K562 (cell line): ENCODE data around the gene WDCP. TPM values are rescaled to one million over a fixed set of nuclear protein-coding genes. Genes with fewer than 3 reads are reported as not detected.
A peak's percentile ranks its signal among the peaks of the same experiment; 100 is the strongest.

Experiments
- ARID3A ChIP-seq: IDR thresholded peaks from 2 replicates; pipeline ENCODE4 v1.6.1; 2012; ENCODE audit warnings: low read depth, low read length, improper control_type of control experiment, borderline replicate concordance
- CBX1 ChIP-seq: sonication (generic); IDR thresholded peaks from 2 replicates; pipeline ENCODE4 v1.6.1; 2016; ENCODE audit warnings: antibody characterized with exemption, low read depth, mild to moderate bottlenecking
- CBX5 ChIP-seq: IDR thresholded peaks from 2 replicates; pipeline ENCODE4 v1.6.1; 2014; ENCODE audit warnings: low read depth, borderline replicate concordance
- HDGF ChIP-seq: fragments of 450-650 bp; IDR thresholded peaks from 2 replicates; pipeline ENCODE4 v1.6.1; 2016
- HNRNPL ChIP-seq: fragments of 200-400 bp; formaldehyde crosslinking; IDR thresholded peaks from 2 replicates; pipeline ENCODE4 v1.6.1; 2017; ENCODE audit warnings: low read depth, mild to moderate bottlenecking, low read length
- MYNN ChIP-seq, 2 experiments: sonication (generic); formaldehyde crosslinking in 1 of 2; IDR thresholded peaks; 2 replicates each; pipeline versions ENCODE4 v1.5.0 to v1.6.1; 2016 to 2020; ENCODE audit warnings: antibody characterized with exemption in 1 of 2, missing genetic modification reagents in 1 of 2
- PHTF2 ChIP-seq: fragments of 250-450 bp; sonication (Bioruptor Pico); IDR thresholded peaks from 2 replicates; pipeline ENCODE4 v1.5.0; 2021; ENCODE audit warnings: mild to moderate bottlenecking
- RBBP5 ChIP-seq: fragments of 200-600 bp; sonication (generic); IDR thresholded peaks from 2 replicates; pipeline ENCODE4 v1.6.1; 2012; ENCODE audit warnings: borderline replicate concordance, mild to moderate bottlenecking, low read length, control low read depth, inconsistent platforms; ENCODE audit not compliant: insufficient read depth, poor library complexity, severe bottlenecking
- SMARCC2 ChIP-seq: fragments of 450-650 bp; IDR thresholded peaks from 2 replicates; pipeline ENCODE4 v1.6.1; 2017; ENCODE audit warnings: antibody characterized with exemption, moderate library complexity, mild to moderate bottlenecking, low read depth
- SPI1 ChIP-seq: IDR thresholded peaks from 2 replicates; pipeline ENCODE4 v1.6.1; 2011; ENCODE audit warnings: low read depth, low read length, control low read depth, borderline replicate concordance
- ZBTB11 ChIP-seq, 3 experiments: fragments of 200-800 bp in 1 of 3; fragments of 250-450 bp in 1 of 3; fragments of 450-650 bp in 1 of 3; sonication (Bioruptor Pico) in 1 of 3; sonication (Bioruptor generic) in 1 of 3; formaldehyde crosslinking in 1 of 3; IDR thresholded peaks; 2 replicates each; pipeline versions ENCODE4 v1.6.1 to v1.8.0; 2016 to 2022; ENCODE audit warnings: mild to moderate bottlenecking in 2 of 3, missing genetic modification characterization in 2 of 3, missing compliant biosample characterization in 1 of 3, moderate library complexity in 1 of 3
- ZBTB5 ChIP-seq: fragments of 450-650 bp; IDR thresholded peaks from 2 replicates; pipeline ENCODE4 v1.6.1; 2017; ENCODE audit warnings: antibody characterized with exemption
- ZNF197 ChIP-seq: fragments of 200-800 bp; sonication (Bioruptor generic); IDR thresholded peaks from 2 replicates; pipeline ENCODE4 v1.6.1; 2016; ENCODE audit warnings: low read depth, missing genetic modification characterization, missing compliant biosample characterization
- ZNF24 ChIP-seq: fragments of 450-650 bp; IDR thresholded peaks from 2 replicates; pipeline ENCODE4 v1.6.1; 2016
- ZNF512 ChIP-seq: IDR thresholded peaks from 2 replicates; pipeline ENCODE4 v1.6.1; 2016; ENCODE audit warnings: missing genetic modification characterization, missing compliant biosample characterization
- ZNF699 ChIP-seq: fragments of 250-450 bp; sonication (Bioruptor Pico); IDR thresholded peaks from 2 replicates; pipeline ENCODE4 v1.8.0; 2021; ENCODE audit warnings: mild to moderate bottlenecking, moderate library complexity; ENCODE audit not compliant: insufficient replicate concordance
- ZNF707 ChIP-seq: fragments of 250-450 bp; sonication (Bioruptor Pico); conservative IDR thresholded peaks from 2 replicates; pipeline ENCODE4 v1.8.0; 2022; ENCODE audit warnings: inconsistent platforms, mild to moderate bottlenecking, moderate library complexity
- ZNF717 ChIP-seq: fragments of 250-450 bp; sonication (Bioruptor Pico); IDR thresholded peaks from 2 replicates; pipeline ENCODE4 v1.5.0; 2021
- polyA plus RNA-seq, 8 experiments: library from polyadenylated mRNA; depleted of rRNA in 4 of 8; stranded (reverse) in 5 of 8; unstranded in 3 of 8; fragments of >200 nt; fragmentation: Nextera tagmentation in 2 of 8; fragmentation: Illumina TruSeq in 1 of 8; extraction: Ambion mirVana in 2 of 8; extraction: Trizol in 1 of 8; gene quantifications; 2 replicates each; pipeline versions ENCODE4 v1.2.1 to v1.2.3, GENCODE V29; 2011 to 2014; ENCODE audit warnings: inconsistent platforms in 1 of 8, missing spikeins in 1 of 8
- total RNA-seq, 7 experiments: library from RNA; depleted of rRNA in 6 of 7; stranded (reverse); fragments of >200 nt in 6 of 7; fragmentation: Illumina TruSeq in 2 of 7; extraction: Trizol in 2 of 7; gene quantifications; 2 replicates each; pipeline versions ENCODE4 v1.2.1 to v1.2.3, GENCODE V29; 2011 to 2021; ENCODE audit warnings: low replicate concordance in 1 of 7

Gene WDCP
- total and polyA plus RNA-seq, 9 of the 15 experiments (the other 6 are each of a cell fraction or from before 2014, with no cell fraction given) = 10.1 to 41.4 (median 21.8) TPM

GRCh38 chr2:24009680-24010476 lies 37.3 kb downstream of the WDCP start, which contains the start of gene MFSD2B (continued):
- TF ChIP-seq ZBTB11 (CRISPR knock-in tag; IDR thresholded peaks at IDR 0.05) (peak in 1 of 3 experiments; percentile 1; a peak in 1 of 6 replicates), ZNF24 (no peak), HDGF (no peak), HNRNPL (peak; percentile 89), SPI1 (no peak), ARID3A (no peak), ZBTB5 (no peak), ZNF699 (no peak), ZNF707 (CRISPR knock-in tag) (no peak), MYNN (IDR thresholded peaks at IDR 0.05) (0 out of 2 replicates have a peak, but pooled peaks have one; percentile 24), MYNN (CRISPR knock-in tag; IDR thresholded peaks at IDR 0.05) (no peak), ZNF512 (tag) (no peak), CBX5 (no peak), CBX1 (peak; percentile 44; the same call in 1 of the 2 replicates), ZNF197 (CRISPR knock-in tag) (no peak; the same call in 1 of the 2 replicates), RBBP5 (peak; percentile 65), PHTF2 (CRISPR knock-in tag) (no peak), SMARCC2 (peak; percentile 15; the same call in 1 of the 2 replicates), ZNF717 (no peak)
